ENCODE measurements around the gene TMPRSS5. TPM values are rescaled to one million over a fixed set of nuclear protein-coding genes. Genes with fewer than 3 reads are reported as not detected.

The TMPRSS5 gene
- total RNA-seq, 2 experiments from 2014 or later = 0.81 to 1.6 TPM

- no peaks in the 10 kb centered on the region for H3K4me1 Mint-ChIP-seq (ENCODE audit: low read depth)
- ChIA-PET POLR2A (no interaction called here), CTCF (no interaction called here)
- H3K36me3 ChIP-seq (ENCODE audit: insufficient read depth, low read length) = no peaks in the 10 kb centered on the region
- intact Hi-C loops (cut with DNase I, micrococcal nuclease) = no loop called here
- H3K27ac Mint-ChIP-seq = no peak overlapping the region
- no peak overlapping the region for H3K4me3 Mint-ChIP-seq
- H3K27me3 ChIP-seq (ENCODE audit: control insufficient read depth in 1 of 2, insufficient read depth in 2 of 2, low read length in 2 of 2) = no peaks in the 10 kb centered on the region
- no peak overlapping the region for H3K4me3 ChIP-seq (ENCODE audit: low read length)
- DNase-seq (no peak), ATAC-seq (ENCODE audit: poor library complexity) (no peak)
- no peaks in the 10 kb centered on the region for H3K27me3 Mint-ChIP-seq
- no peaks in the 10 kb centered on the region for H3K36me3 Mint-ChIP-seq (ENCODE audit: low read depth)
- no peaks in the 10 kb centered on the region for H3K4me1 ChIP-seq (ENCODE audit: insufficient read depth, low read length)
- no peak for TF ChIP-seq CTCF (IDR thresholded peaks at IDR 0.05)
- H3K9me3 Mint-ChIP-seq = no peaks in the 10 kb centered on the region
- H3K9me3 ChIP-seq (ENCODE audit: control insufficient read depth in 1 of 2, insufficient read depth in 1 of 2, low read length in 2 of 2) = no peaks in the 10 kb centered on the region
- no peak overlapping the region for H3K27ac ChIP-seq (ENCODE audit: low read depth in 1 of 2, low read length in 2 of 2)
Measured at GRCh38 chr11:113697111-113697510, 9.0 kb downstream of the TMPRSS5 start.

GRCh38 chr11:113695207-113695606 lies 10.9 kb downstream of the TMPRSS5 start:
- Mint-ChIP-seq H3K27ac (no peak overlapping the region), H3K36me3 (ENCODE audit: low read depth) (no peaks in the 10 kb centered on the region), H3K9me3 (no peaks in the 10 kb centered on the region), H3K27me3 (no peaks in the 10 kb centered on the region), H3K4me1 (ENCODE audit: low read depth) (no peaks in the 10 kb centered on the region), H3K4me3 (no peak overlapping the region)
- no peaks in the 10 kb centered on the region for H3K36me3 ChIP-seq (ENCODE audit: insufficient read depth, low read length)
- H3K4me3 ChIP-seq (ENCODE audit: low read length) = no peak overlapping the region
- intact Hi-C loops (cut with DNase I, micrococcal nuclease) = no loop called here
- no peak overlapping the region for H3K27ac ChIP-seq (ENCODE audit: low read depth in 1 of 2, low read length in 2 of 2)
- peaks cover 0 to 3% of the 10 kb centered on the region in 2 experiments for H3K9me3 ChIP-seq (ENCODE audit: control insufficient read depth in 1 of 2, insufficient read depth in 1 of 2, low read length in 2 of 2)
- DNase-seq (no peak), ATAC-seq (ENCODE audit: poor library complexity) (no peak)
- TF ChIP-seq CTCF (IDR thresholded peaks at IDR 0.05) = no peak
- no peaks in the 10 kb centered on the region for H3K27me3 ChIP-seq (ENCODE audit: control insufficient read depth in 1 of 2, insufficient read depth in 2 of 2, low read length in 2 of 2)
- ChIA-PET POLR2A (no interaction called here), CTCF (no interaction called here)
- H3K4me1 ChIP-seq (ENCODE audit: insufficient read depth, low read length) = no peaks in the 10 kb centered on the region

GRCh38 chr11:113694390-113694789 lies 11.7 kb downstream of the TMPRSS5 start:
- no peak overlapping the region for H3K27ac Mint-ChIP-seq

More at GRCh38 chr11:113694390-113694789, 11.7 kb downstream of the TMPRSS5 start:
- ATAC-seq (ENCODE audit: poor library complexity) (no peak), DNase-seq (no peak)
- Histone ChIP-seq H3K27me3 (ENCODE audit: control insufficient read depth in 1 of 2, insufficient read depth in 2 of 2, low read length in 2 of 2) (no peaks in the 10 kb centered on the region), H3K9me3 (ENCODE audit: control insufficient read depth in 1 of 2, insufficient read depth in 1 of 2, low read length in 2 of 2) (peaks cover 0 to 3% of the 10 kb centered on the region in 2 experiments), H3K4me3 (ENCODE audit: low read length) (no peak overlapping the region), H3K36me3 (ENCODE audit: insufficient read depth, low read length) (no peaks in the 10 kb centered on the region), H3K27ac (ENCODE audit: low read depth in 1 of 2, low read length in 2 of 2) (no peak overlapping the region), H3K4me1 (ENCODE audit: insufficient read depth, low read length) (no peaks in the 10 kb centered on the region)
- no peaks in the 10 kb centered on the region for H3K36me3 Mint-ChIP-seq (ENCODE audit: low read depth)
- no peak overlapping the region for H3K4me3 Mint-ChIP-seq
- ChIA-PET CTCF (no interaction called here), POLR2A (no interaction called here)
- H3K9me3 Mint-ChIP-seq = no peaks in the 10 kb centered on the region
- no peaks in the 10 kb centered on the region for H3K27me3 Mint-ChIP-seq
- intact Hi-C loops (cut with DNase I, micrococcal nuclease) = no loop called here
- no peak for TF ChIP-seq CTCF (IDR thresholded peaks at IDR 0.05)
- H3K4me1 Mint-ChIP-seq (ENCODE audit: low read depth) = no peaks in the 10 kb centered on the region

Data from CD4-positive, alpha-beta T cell (primary cell).